ENCODE results near the gene LUC7L3.

- no peak for TF ChIP-seq CTCF (IDR thresholded peaks at IDR 0.05)
- TF ChIP-seq POLR2A (IDR thresholded peaks at IDR 0.05), result no peak
These were observed 39.1 kb downstream of the LUC7L3 start for GRCh38 chr17:50758524-50758923.

Data from body of pancreas (tissue), 4 donors.